ENCODE measurements around the gene MORF4L1.
"Not testable (repeated sequence)": the region's sequence is repeated elsewhere in the genome, so short reads cannot be mapped to it uniquely, and the experiment has no call there.

Gene MORF4L1

GRCh38 chr15:78872155-78872971 lies at the start of gene MORF4L1:
Gene MORF4L1, plus strand, starts transcription at chr15:78872890. Its CDS starts 128 bp downstream, at chr15:78873018.
- H3K4me3 ChIP-seq: peak within 1 kb of the TSS; percentile 78 to 97 (median 94)
- peak within 1 kb of the TSS; percentile 95 to 100 (median 99) for H3K27ac ChIP-seq

GRCh38 chr15:78828920-78829319 lies 43.8 kb upstream of the MORF4L1 start:
- no peak overlapping the region for H3K27ac ChIP-seq

GRCh38 chr15:78830514-78831228 lies 42.0 kb upstream of the MORF4L1 start:
- Histone ChIP-seq H3K4me3 (peak overlapping the region in 3 of 7 experiments; percentile 2 to 17 (median 15)), H3K27ac (no peak overlapping the region)

More at GRCh38 chr15:78828920-78829319, 43.8 kb upstream of the MORF4L1 start:
- H3K4me3 ChIP-seq: no peak overlapping the region

GRCh38 chr15:78831229-78832207 lies 41.2 kb upstream of the MORF4L1 start:
- Histone ChIP-seq H3K4me3 (peak overlapping the region in 3 of 7 experiments; percentile 2 to 17 (median 15)), H3K27ac (no peak overlapping the region)

- Histone ChIP-seq H3K27ac (no peak overlapping the region), H3K4me3 (no peak overlapping the region)
Observed at GRCh38 chr15:78836333-78836732, 36.4 kb upstream of the MORF4L1 start.

GRCh38 chr15:78837131-78837530 lies 35.6 kb upstream of the MORF4L1 start:
- Histone ChIP-seq H3K4me3 (no peak overlapping the region), H3K27ac (no peak overlapping the region)

- Histone ChIP-seq H3K27ac (no peak overlapping the region), H3K4me3 (no peak overlapping the region)
Observed at GRCh38 chr15:78837543-78837942, 35.1 kb upstream of the MORF4L1 start.

GRCh38 chr15:78838489-78838888 lies 34.2 kb upstream of the MORF4L1 start:
- Histone ChIP-seq H3K27ac (no peak overlapping the region), H3K4me3 (no peak overlapping the region)

- H3K27ac ChIP-seq, H3K4me3 ChIP-seq: not testable (repeated sequence)
Observed at GRCh38 chr15:78839151-78839550, 33.5 kb upstream of the MORF4L1 start.

- Histone ChIP-seq H3K27ac (no peak overlapping the region), H3K4me3 (no peak overlapping the region)
Observed at GRCh38 chr15:78840661-78841375, 31.9 kb upstream of the MORF4L1 start.

- Histone ChIP-seq H3K27ac (no peak overlapping the region), H3K4me3 (no peak overlapping the region)
Observed at GRCh38 chr15:78841376-78841706, 31.3 kb upstream of the MORF4L1 start.

GRCh38 chr15:78841891-78842290 lies 30.8 kb upstream of the MORF4L1 start:
- Histone ChIP-seq H3K4me3 (no peak overlapping the region), H3K27ac (no peak overlapping the region)

- Histone ChIP-seq H3K27ac (no peak overlapping the region), H3K4me3 (no peak overlapping the region)
Observed at GRCh38 chr15:78842519-78842918, 30.2 kb upstream of the MORF4L1 start.

- not testable (repeated sequence) for H3K27ac ChIP-seq, H3K4me3 ChIP-seq
Observed at GRCh38 chr15:78846906-78847305, 25.8 kb upstream of the MORF4L1 start.

- not testable (repeated sequence) for H3K4me3 ChIP-seq
- H3K27ac ChIP-seq: peak overlapping the region in 1 of 21 experiments; percentile 6
Observed at GRCh38 chr15:78847387-78847906, 25.2 kb upstream of the MORF4L1 start.

- H3K27ac ChIP-seq: no peak overlapping the region
Observed at GRCh38 chr15:78850352-78850751, 22.3 kb upstream of the MORF4L1 start.

GRCh38 chr15:78850941-78851755 lies 21.5 kb upstream of the MORF4L1 start:
- H3K27ac ChIP-seq: no peak overlapping the region
- no peak overlapping the region for H3K4me3 ChIP-seq

More at GRCh38 chr15:78850352-78850751, 22.3 kb upstream of the MORF4L1 start:
- no peak overlapping the region for H3K4me3 ChIP-seq

GRCh38 chr15:78853500-78853899 lies 19.2 kb upstream of the MORF4L1 start:
- H3K4me3 ChIP-seq: no peak overlapping the region
- no peak overlapping the region for H3K27ac ChIP-seq

Data from skin epidermis (tissue), 12 donors.